Testis (tissue), 2 donors: Measurements from ENCODE around the gene EHBP1L1.

Experiments used
- POLR2A ChIP-seq: fragments of 450-650 bp; IDR thresholded peaks from one replicate; pipeline ENCODE4 v1.6.1; 2017; ENCODE audit warnings: antibody characterized with exemption, mild to moderate bottlenecking, moderate library complexity
- TF ChIP-seq, protein P1 (sequence below), 3 experiments: fragments of 450-650 bp in 2 of 3; fragments of 200-600 bp in 1 of 3; sonication (generic) in 1 of 3; IDR thresholded peaks; one replicate each; pipeline ENCODE4 v1.5.1; 2016 to 2019; ENCODE audit warnings: antibody characterized with exemption in 3 of 3, mild to moderate bottlenecking in 2 of 3, moderate library complexity in 1 of 3

DNA sequence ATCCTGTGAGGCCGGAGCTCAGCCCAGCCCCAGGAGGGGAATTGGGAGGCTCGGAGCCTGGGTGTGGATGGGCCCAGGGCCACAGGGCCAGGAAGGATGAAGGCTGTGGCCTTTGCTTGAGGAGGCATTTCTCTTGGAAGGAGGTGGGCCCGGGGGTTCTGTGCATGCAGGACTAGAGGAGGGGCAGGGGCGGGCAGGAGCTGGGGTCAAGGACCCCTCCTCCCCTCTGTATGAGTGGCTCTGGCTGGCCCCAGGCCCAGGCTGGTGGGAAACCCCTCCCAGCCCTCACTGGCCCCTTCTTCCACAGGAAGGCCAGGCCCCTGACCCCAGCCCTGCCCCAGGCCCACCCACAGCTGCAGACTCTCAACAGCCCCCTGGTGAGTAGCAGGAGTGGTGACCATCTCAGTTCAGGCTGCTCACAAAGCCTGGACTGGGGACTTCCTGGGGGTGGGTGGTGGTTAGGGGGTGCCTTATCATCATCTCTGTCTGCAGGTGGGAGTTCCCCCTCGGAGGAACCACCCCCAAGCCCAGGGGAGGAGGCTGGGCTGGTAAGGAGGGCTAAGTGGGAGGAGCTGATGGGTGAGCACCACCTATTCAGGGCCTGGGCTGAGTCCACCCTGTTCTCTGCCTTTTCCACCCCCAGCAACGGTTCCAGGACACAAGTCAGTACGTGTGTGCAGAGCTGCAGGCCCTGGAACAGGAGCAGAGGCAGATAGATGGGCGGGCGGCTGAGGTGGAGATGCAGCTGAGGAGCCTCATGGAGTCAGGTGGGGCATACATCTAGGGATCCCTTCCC lies 13.8 kb downstream of the EHBP1L1 start:
- TF ChIP-seq, protein P1, sequence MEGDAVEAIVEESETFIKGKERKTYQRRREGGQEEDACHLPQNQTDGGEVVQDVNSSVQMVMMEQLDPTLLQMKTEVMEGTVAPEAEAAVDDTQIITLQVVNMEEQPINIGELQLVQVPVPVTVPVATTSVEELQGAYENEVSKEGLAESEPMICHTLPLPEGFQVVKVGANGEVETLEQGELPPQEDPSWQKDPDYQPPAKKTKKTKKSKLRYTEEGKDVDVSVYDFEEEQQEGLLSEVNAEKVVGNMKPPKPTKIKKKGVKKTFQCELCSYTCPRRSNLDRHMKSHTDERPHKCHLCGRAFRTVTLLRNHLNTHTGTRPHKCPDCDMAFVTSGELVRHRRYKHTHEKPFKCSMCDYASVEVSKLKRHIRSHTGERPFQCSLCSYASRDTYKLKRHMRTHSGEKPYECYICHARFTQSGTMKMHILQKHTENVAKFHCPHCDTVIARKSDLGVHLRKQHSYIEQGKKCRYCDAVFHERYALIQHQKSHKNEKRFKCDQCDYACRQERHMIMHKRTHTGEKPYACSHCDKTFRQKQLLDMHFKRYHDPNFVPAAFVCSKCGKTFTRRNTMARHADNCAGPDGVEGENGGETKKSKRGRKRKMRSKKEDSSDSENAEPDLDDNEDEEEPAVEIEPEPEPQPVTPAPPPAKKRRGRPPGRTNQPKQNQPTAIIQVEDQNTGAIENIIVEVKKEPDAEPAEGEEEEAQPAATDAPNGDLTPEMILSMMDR (IDR thresholded peaks at IDR 0.05) = no peak
- no peak for TF ChIP-seq POLR2A
